A673 (cell line): Measurements from ENCODE around the gene C2orf92. TPM values are rescaled to one million over a fixed set of nuclear protein-coding genes. Genes with fewer than 3 reads are reported as not detected.
A peak's percentile ranks its signal among the peaks of the same experiment; 100 is the strongest.

ENCODE experiments used
- BruUV-seq: library from RNA; stranded (reverse); fragments of 400-500 nt; replicated peaks from 2 replicates; lab custom pipeline; 2021; lab: Mats Ljungman, UMichigan
- CTCF ChIA-PET: fragments of 300-600 bp; sonication (Branson Sonifier 250); formaldehyde crosslinking; loops from one replicate; lab custom pipeline; 2022; ENCODE audit warnings: antibody characterized with exemption; lab: Charles Lee
- POLR2A ChIA-PET: fragments of 300-600 bp; sonication (Branson Sonifier 250); formaldehyde crosslinking; loops from one replicate; lab custom pipeline; 2022; ENCODE audit warnings: antibody characterized with exemption; ENCODE audit not compliant: low non-redundant PET; lab: Charles Lee
- DNase-seq: peaks from one replicate; pipeline ENCODE4 v3.0.0-alpha.2; 2015; ENCODE audit warnings: low spot score
- H3K27ac ChIP-seq: fragments of 200-600 bp; sonication (generic); 2 replicates; pipeline ENCODE4 v1.5.1; 2016; ENCODE audit warnings: mixed run types, low read depth, mild to moderate bottlenecking, mixed read lengths, antibody characterized with exemption, low read length; ENCODE audit not compliant: poor library complexity, severe bottlenecking
- H3K27me3 ChIP-seq: fragments of 200-600 bp; sonication (generic); replicated peaks from 2 replicates; pipeline ENCODE4 v1.6.1; 2017; ENCODE audit warnings: mixed run types, low read depth, mild to moderate bottlenecking, mixed read lengths, antibody characterized with exemption, low read length; ENCODE audit not compliant: insufficient read depth, poor library complexity
- H3K36me3 ChIP-seq: fragments of 200-600 bp; sonication (generic); 2 replicates; pipeline ENCODE4 v1.6.1; 2016; ENCODE audit warnings: mixed run types, mild to moderate bottlenecking, mixed read lengths, antibody characterized with exemption, low read length; ENCODE audit not compliant: insufficient read depth, poor library complexity, severe bottlenecking
- H3K4me1 ChIP-seq: fragments of 200-600 bp; sonication (generic); 2 replicates; pipeline ENCODE4 v1.6.1; 2017; ENCODE audit warnings: mixed run types, mild to moderate bottlenecking, mixed read lengths, antibody characterized with exemption, low read length; ENCODE audit not compliant: insufficient read depth, poor library complexity, severe bottlenecking
- H3K4me3 ChIP-seq: fragments of 200-600 bp; sonication (generic); 2 replicates; pipeline ENCODE4 v1.5.1; 2016; ENCODE audit warnings: low read depth, mixed run types, mild to moderate bottlenecking, mixed read lengths, low read length; ENCODE audit not compliant: poor library complexity, severe bottlenecking
- H3K9me3 ChIP-seq: fragments of 200-600 bp; sonication (generic); 2 replicates; pipeline ENCODE4 v1.6.1; 2016; ENCODE audit warnings: mixed run types, low read depth, mild to moderate bottlenecking, mixed read lengths, antibody characterized with exemption, low read length; ENCODE audit not compliant: poor library complexity, severe bottlenecking
- EZH2 ChIP-seq: fragments of 200-600 bp; sonication (generic); IDR thresholded peaks from 2 replicates; pipeline ENCODE4 v1.6.1; 2017; ENCODE audit warnings: borderline replicate concordance, low read depth, mild to moderate bottlenecking, mixed read lengths, antibody characterized with exemption, low read length; ENCODE audit not compliant: poor library complexity, severe bottlenecking
- intact Hi-C: fragments of 100-400 bp; cut with micrococcal nuclease; formaldehyde crosslinking; loops from one replicate; pipeline ENCODE4 v1.10.0; 2022; ENCODE audit not compliant: unreplicated experiment
- total RNA-seq: library from RNA; stranded (reverse); gene quantifications from 2 replicates; pipeline ENCODE4 v1.2.3, GENCODE V29; 2021
- TF ChIP-seq, protein P1 (sequence below): fragments of 300-800, 200-600 bp; sonication (generic); conservative IDR thresholded peaks from 2 replicates; pipeline ENCODE4 v1.5.1; 2017; ENCODE audit warnings: low read depth, mild to moderate bottlenecking, antibody characterized with exemption, low read length, moderate library complexity, mixed read lengths

The C2orf92 gene
- total RNA-seq, 1 experiment from 2014 or later: 3.7 TPM

DNA sequence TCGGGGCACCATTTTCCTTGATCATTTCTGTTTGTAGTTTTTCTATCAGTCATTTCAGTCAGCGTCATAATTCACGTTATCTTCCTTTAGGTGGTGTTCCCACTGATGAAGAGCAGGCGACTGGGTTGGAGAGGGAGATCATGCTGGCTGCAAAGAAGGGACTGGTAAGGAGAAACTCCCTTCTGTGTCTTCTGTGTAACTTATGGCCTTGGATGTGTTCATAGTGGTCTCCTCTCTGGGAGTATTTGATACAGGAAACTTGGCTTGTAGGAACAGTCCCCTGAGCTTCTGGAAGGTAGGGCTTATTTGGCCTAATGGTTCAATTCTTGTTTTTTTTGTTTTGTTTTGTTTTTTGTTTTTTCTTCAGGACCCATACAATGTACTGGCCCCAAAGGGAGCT, 22.5 kb upstream of the C2orf92 start:
- Histone ChIP-seq H3K27me3 (no peaks in the 10 kb centered on the region), H3K4me3 (peak overlapping the region; percentile 100), H3K4me1 (peaks cover 14% of the 10 kb centered on the region), H3K36me3 (peaks cover 26% of the 10 kb centered on the region), H3K9me3 (no peaks in the 10 kb centered on the region), H3K27ac (peak overlapping the region; percentile 93)
- ChIA-PET CTCF (no interaction called here), POLR2A (no interaction called here)
- BruUV-seq: TSS peak; percentile 71
- DNase-seq: no peak
- TF ChIP-seq EZH2: no peak
- TF ChIP-seq, protein P1, sequence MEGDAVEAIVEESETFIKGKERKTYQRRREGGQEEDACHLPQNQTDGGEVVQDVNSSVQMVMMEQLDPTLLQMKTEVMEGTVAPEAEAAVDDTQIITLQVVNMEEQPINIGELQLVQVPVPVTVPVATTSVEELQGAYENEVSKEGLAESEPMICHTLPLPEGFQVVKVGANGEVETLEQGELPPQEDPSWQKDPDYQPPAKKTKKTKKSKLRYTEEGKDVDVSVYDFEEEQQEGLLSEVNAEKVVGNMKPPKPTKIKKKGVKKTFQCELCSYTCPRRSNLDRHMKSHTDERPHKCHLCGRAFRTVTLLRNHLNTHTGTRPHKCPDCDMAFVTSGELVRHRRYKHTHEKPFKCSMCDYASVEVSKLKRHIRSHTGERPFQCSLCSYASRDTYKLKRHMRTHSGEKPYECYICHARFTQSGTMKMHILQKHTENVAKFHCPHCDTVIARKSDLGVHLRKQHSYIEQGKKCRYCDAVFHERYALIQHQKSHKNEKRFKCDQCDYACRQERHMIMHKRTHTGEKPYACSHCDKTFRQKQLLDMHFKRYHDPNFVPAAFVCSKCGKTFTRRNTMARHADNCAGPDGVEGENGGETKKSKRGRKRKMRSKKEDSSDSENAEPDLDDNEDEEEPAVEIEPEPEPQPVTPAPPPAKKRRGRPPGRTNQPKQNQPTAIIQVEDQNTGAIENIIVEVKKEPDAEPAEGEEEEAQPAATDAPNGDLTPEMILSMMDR: no peak
- intact Hi-C loops: no loop called here

DNA sequence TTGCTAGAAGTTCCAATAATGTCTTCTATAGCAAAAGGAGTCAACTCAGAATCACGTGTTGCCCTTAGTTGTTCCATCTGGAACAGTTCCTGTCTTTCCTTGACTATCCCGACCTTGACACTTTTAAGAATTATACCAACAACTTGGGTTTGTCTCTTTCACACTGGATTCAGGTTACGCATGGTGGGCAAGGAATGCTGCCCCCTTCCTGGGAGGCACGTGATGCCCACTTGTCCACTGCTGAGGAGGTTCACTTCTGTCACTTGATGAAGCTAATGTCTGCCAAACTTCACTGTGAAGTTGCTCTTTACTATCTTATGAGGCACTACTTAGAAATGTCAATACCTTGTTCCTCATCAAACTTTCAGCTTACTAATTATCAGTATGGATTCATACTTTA, 18.4 kb upstream of the C2orf92 start:
- Histone ChIP-seq H3K4me1 (peaks cover 5% of the 10 kb centered on the region), H3K4me3 (no peak overlapping the region), H3K27me3 (no peaks in the 10 kb centered on the region), H3K36me3 (peaks cover 26% of the 10 kb centered on the region), H3K27ac (no peak overlapping the region), H3K9me3 (peaks cover 6% of the 10 kb centered on the region)
- ChIA-PET CTCF (no interaction called here), POLR2A (no interaction called here)
- no peak for TF ChIP-seq EZH2
- TF ChIP-seq, protein P1: no peak
- intact Hi-C loops: no loop called here
- no peak for DNase-seq
- BruUV-seq: no TSS peak

DNA sequence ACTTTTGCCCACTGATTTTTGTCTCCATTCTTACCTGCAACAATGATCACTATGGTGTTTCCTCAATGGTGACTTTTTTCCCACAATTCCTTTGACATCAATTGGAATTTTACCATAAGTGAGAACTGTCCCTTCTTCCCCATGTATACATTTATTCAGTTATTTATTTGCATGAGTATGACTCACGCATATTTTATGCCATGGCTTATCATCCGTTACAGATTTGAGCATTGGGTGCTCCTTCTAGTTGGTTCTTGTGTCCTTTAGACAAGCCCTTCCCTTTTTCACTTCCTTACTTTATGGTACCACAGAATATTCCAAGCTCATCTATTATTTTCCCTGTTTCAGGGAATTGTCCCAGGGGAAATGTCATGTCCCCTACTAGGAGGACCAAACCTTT, 16.0 kb upstream of the C2orf92 start:
- intact Hi-C loops: no loop called here
- BruUV-seq: no TSS peak
- Histone ChIP-seq H3K9me3 (peaks cover 6% of the 10 kb centered on the region), H3K27me3 (no peaks in the 10 kb centered on the region), H3K36me3 (peaks cover 15% of the 10 kb centered on the region), H3K27ac (no peak overlapping the region), H3K4me1 (no peaks in the 10 kb centered on the region), H3K4me3 (no peak overlapping the region)
- ChIA-PET CTCF (no interaction called here), POLR2A (no interaction called here)
- no peak for TF ChIP-seq EZH2
- TF ChIP-seq, protein P1: no peak
- no peak for DNase-seq
